Measurements from ENCODE around the gene AKIRIN2. TPM values are rescaled to one million over a fixed set of nuclear protein-coding genes. Genes with fewer than 3 reads are reported as not detected.

The AKIRIN2 gene
- total and polyA plus RNA-seq, 2 of the 13 experiments (the other 11 are each of a cell fraction or from before 2014, with no cell fraction given): 15.6 to 23.4 TPM

DNA sequence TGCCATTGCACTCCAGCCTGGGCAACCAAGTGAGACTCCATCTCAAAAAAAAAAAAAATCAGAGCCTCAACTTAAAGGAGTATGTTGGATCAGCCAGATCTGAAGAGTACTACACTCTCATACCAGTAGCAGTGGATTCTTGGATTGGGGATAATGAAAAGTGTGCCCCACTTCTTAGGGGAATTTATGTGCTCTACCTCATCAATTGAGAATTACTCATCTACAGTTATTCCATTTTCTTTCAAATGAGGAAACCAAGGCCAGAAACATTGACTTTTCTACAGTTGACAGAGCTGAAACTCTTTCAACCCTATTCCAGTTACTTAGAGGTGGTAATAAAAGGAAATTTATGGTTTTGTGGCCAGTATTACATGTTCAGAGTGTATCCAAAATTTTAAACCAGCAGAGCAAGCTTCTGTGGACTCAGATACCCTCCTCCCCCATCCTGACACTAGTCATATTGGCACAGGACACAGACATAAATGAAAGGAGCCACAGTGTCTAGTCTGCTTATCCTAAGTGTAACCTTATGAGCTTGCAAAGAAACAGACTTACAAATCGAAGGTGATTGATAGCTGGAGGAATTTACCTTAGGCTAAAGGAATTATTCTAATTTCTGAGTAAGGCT lies 60.9 kb downstream of the AKIRIN2 start (continued):
- no peak for TF ChIP-seq ZNF432 (CRISPR knock-in tag; IDR thresholded peaks at IDR 0.05; ENCODE audit: borderline replicate concordance)
- no peak for TF ChIP-seq RNF2 (conservative IDR thresholded peaks at IDR 0.05; ENCODE audit: low read depth)

DNA sequence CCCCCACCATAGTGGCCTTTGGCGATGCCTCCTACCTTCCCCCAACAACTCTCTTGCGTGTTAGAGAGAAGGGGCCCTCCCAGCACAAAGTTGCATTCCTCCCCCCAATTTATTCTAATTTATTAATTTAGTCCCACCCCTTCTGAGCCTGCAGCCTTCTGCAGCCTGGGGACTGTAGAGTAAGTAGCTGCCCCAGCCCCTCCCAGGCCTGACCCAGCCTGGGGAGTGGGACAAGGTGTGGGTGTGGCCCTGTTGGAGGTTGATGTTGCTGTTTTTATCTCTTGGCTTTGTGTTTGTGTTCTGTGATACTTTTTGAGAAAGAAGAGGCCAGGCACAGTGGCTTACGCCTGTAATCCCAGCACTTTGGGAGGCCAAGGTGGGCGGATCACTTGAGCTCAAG lies 62.7 kb downstream of the AKIRIN2 start:
- ChIA-PET CTCF (ENCODE audit: low intra/inter-chr PET ratio, low total read pairs) (no interaction called here), POLR2A (interaction anchor here (0.6 kb wide), 1 partner anchor 759 kb away, joined by 3 read pairs; no protein-coding TSS in a partner anchor)
- Histone ChIP-seq H4K20me1 (ENCODE audit: insufficient read depth, low read length) (no peaks in the 10 kb centered on the region), H3K4me3 (replicated peaks in 1 of 3; ENCODE audit: insufficient read depth in 1 of 3, low read depth in 2 of 3, low read length in 3 of 3) (no peak overlapping the region), H3K9me3 (ENCODE audit: low read length) (no peaks in the 10 kb centered on the region), H3K36me3 (replicated peaks in 1 of 2; ENCODE audit: control insufficient read depth in 1 of 2, insufficient read depth in 2 of 2, low read length in 2 of 2) (peaks cover 0 to 19% of the 10 kb centered on the region in 2 experiments; a peak in 4 of 5 replicates), H3K79me2 (ENCODE audit: insufficient read depth, low read length) (no peaks in the 10 kb centered on the region), H2AFZ (ENCODE audit: low read length) (no peak overlapping the region), H3K27ac (ENCODE audit: extremely low read length, insufficient read depth, low read length) (no peak overlapping the region), H3K4me2 (ENCODE audit: low read depth, low read length) (no peak overlapping the region), H3K4me1 (ENCODE audit: insufficient read depth, low read length) (no peaks in the 10 kb centered on the region), H3K27me3 (ENCODE audit: control insufficient read depth in 1 of 2, insufficient read depth in 2 of 2, low read length in 2 of 2) (no peaks in the 10 kb centered on the region), H3K9ac (ENCODE audit: insufficient read depth, low read depth, low read length) (no peak overlapping the region)
- FAIRE-seq (no peak), DNase-seq (ENCODE audit: low spot score) (no peak), ATAC-seq (no peak)
- in situ Hi-C loops (cut with HindIII; ENCODE audit: extremely low pct_ligation_motif_present, low pct_unique_long_range_greater_than_20kb) (no loop called here), intact Hi-C loops (cut with micrococcal nuclease; ENCODE audit: unreplicated experiment) (no loop called here)
- TF ChIP-seq NBN (conservative IDR thresholded peaks at IDR 0.05) (no peak), ADNP (CRISPR knock-in tag; IDR thresholded peaks at IDR 0.05) (no peak)
- WGBS (ENCODE audit: low lambda C conversion rate): 94% methylated on average over 4 of the region's 4 CpGs
- BruUV-seq (replicated peaks): no TSS peak

DNA sequence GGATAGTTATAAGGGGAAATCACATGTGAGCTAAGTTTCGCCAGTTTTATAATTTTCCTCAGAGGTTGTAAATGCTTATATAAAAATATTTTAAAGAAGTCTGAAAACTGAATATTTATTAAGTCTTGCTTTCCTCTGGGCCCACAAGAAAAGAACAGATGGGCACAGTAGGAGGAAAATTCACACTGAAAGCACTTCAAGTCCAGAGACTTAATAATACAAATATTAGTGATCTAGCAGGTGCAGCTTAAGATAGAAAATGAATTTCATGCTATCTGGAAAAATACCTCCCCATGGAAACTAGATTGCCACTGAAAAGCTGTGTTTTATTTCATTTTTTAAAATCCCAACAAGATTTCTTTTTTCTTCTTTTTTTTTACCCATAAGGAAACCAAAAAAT lies 64.9 kb downstream of the AKIRIN2 start:
- 96% methylated on average over 1 of the region's 1 CpG for WGBS (ENCODE audit: low lambda C conversion rate)
- Histone ChIP-seq H3K9ac (ENCODE audit: insufficient read depth, low read depth, low read length) (no peak overlapping the region), H4K20me1 (ENCODE audit: insufficient read depth, low read length) (no peaks in the 10 kb centered on the region), H2AFZ (ENCODE audit: low read length) (no peak overlapping the region), H3K27me3 (ENCODE audit: control insufficient read depth in 1 of 2, insufficient read depth in 2 of 2, low read length in 2 of 2) (no peaks in the 10 kb centered on the region), H3K9me3 (ENCODE audit: low read length) (no peaks in the 10 kb centered on the region), H3K4me1 (ENCODE audit: insufficient read depth, low read length) (no peaks in the 10 kb centered on the region), H3K36me3 (replicated peaks in 1 of 2; ENCODE audit: control insufficient read depth in 1 of 2, insufficient read depth in 2 of 2, low read length in 2 of 2) (peaks cover 0 to 29% of the 10 kb centered on the region in 2 experiments; a peak in 4 of 5 replicates), H3K4me3 (replicated peaks in 1 of 3; ENCODE audit: insufficient read depth in 1 of 3, low read depth in 2 of 3, low read length in 3 of 3) (no peak overlapping the region), H3K4me2 (ENCODE audit: low read depth, low read length) (no peak overlapping the region), H3K27ac (ENCODE audit: extremely low read length, insufficient read depth, low read length) (no peak overlapping the region), H3K79me2 (ENCODE audit: insufficient read depth, low read length) (no peaks in the 10 kb centered on the region)
- FAIRE-seq (no peak), ATAC-seq (no peak), DNase-seq (ENCODE audit: low spot score) (no peak)
- in situ Hi-C loops (cut with HindIII; ENCODE audit: extremely low pct_ligation_motif_present, low pct_unique_long_range_greater_than_20kb) (no loop called here), intact Hi-C loops (cut with micrococcal nuclease; ENCODE audit: unreplicated experiment) (no loop called here)
- ChIA-PET CTCF (ENCODE audit: low intra/inter-chr PET ratio, low total read pairs) (no interaction called here), POLR2A (no interaction called here)
- no TSS peak for BruUV-seq (replicated peaks)
- TF ChIP-seq ZBTB7A (CRISPR knock-in tag; IDR thresholded peaks at IDR 0.05) (no peak), GATAD2A (CRISPR knock-in tag; IDR thresholded peaks at IDR 0.05) (no peak), TCF12 (IDR thresholded peaks at IDR 0.05) (no peak), TCF12 (CRISPR knock-in tag; IDR thresholded peaks at IDR 0.05) (no peak), ZNF782 (CRISPR knock-in tag; IDR thresholded peaks at IDR 0.05; ENCODE audit: borderline replicate concordance) (no peak), FOXP1 (IDR thresholded peaks at IDR 0.05) (no peak), FOXP1 (CRISPR knock-in tag; IDR thresholded peaks at IDR 0.05) (no peak), ZFX (CRISPR knock-in tag; IDR thresholded peaks at IDR 0.05; ENCODE audit: low read depth) (no peak), ZNF615 (CRISPR knock-in tag; IDR thresholded peaks at IDR 0.05; ENCODE audit: borderline replicate concordance) (no peak), ZNF274 (CRISPR knock-in tag; IDR thresholded peaks at IDR 0.05) (no peak), MEIS1 (CRISPR knock-in tag; IDR thresholded peaks at IDR 0.05; ENCODE audit: borderline replicate concordance) (no peak), TFDP2 (CRISPR knock-in tag; IDR thresholded peaks at IDR 0.05) (no peak)
